ENCODE results near the gene KLHL11.
A peak's percentile ranks its signal among the peaks of the same experiment; 100 is the strongest.

The KLHL11 gene

GRCh38 chr17:41810659-41811548, 54.3 kb downstream of the KLHL11 start:
- DNase-seq = no peak
- no peaks in the 10 kb centered on the region for H3K9me3 ChIP-seq (ENCODE audit: control extremely low read depth in 1 of 5, control insufficient read depth in 4 of 5, insufficient read depth in 2 of 5, low read depth in 1 of 5, low read length in 4 of 5)
- POLR2A ChIA-PET = interaction anchor here (0.6 to 1.0 kb wide), 3 partner anchors 24 to 76 kb away, joined by 3 to 4 read pairs (median 3); partner anchors contain the start of gene JUP
- peaks cover 0 to 8% (median 0%) of the 10 kb centered on the region in 5 experiments for H3K27me3 ChIP-seq (replicated peaks in 2 of 5; ENCODE audit: control insufficient read depth in 4 of 5, insufficient read depth in 5 of 5, low read length in 4 of 5)
- peaks cover 0 to 2% (median 0%) of the 10 kb centered on the region in 4 experiments for H3K36me3 ChIP-seq (ENCODE audit: control insufficient read depth in 4 of 4, insufficient read depth in 4 of 4, low read length in 3 of 4)
- H3K4me1 ChIP-seq (ENCODE audit: control extremely low read depth in 1 of 4, control insufficient read depth in 4 of 4, insufficient read depth in 4 of 4, low read length in 3 of 4) = peaks cover 0 to 25% (median 19%) of the 10 kb centered on the region in 4 experiments
- H3K27ac ChIP-seq (ENCODE audit: insufficient read depth in 1 of 2, low read depth in 1 of 2, low read length in 2 of 2, poor library complexity in 1 of 2, severe bottlenecking in 2 of 2) = no peak overlapping the region
- CTCF ChIA-PET = interaction anchor here (0.9 to 4.8 kb wide), 15 partner anchors 9 to 104 kb away, joined by 3 to 16 read pairs (median 4); no protein-coding TSS in a partner anchor
- 36% methylated on average over 51 of the region's 58 CpGs for WGBS (ENCODE audit: insufficient coverage)
- H3K4me3 ChIP-seq (ENCODE audit: control insufficient read depth in 1 of 7, extremely low read depth in 1 of 7, insufficient read depth in 4 of 7, low read depth in 2 of 7, low read length in 6 of 7) = peak overlapping the region; percentile 46 to 86 (median 73)

- H3K27ac ChIP-seq (ENCODE audit: insufficient read depth in 1 of 2, low read depth in 1 of 2, low read length in 2 of 2, poor library complexity in 1 of 2, severe bottlenecking in 2 of 2) = no peak overlapping the region
- no peaks in the 10 kb centered on the region for H3K9me3 ChIP-seq (ENCODE audit: control extremely low read depth in 1 of 5, control insufficient read depth in 4 of 5, insufficient read depth in 2 of 5, low read depth in 1 of 5, low read length in 4 of 5)
- 99% methylated on average over 7 of the region's 8 CpGs for WGBS (ENCODE audit: insufficient coverage)
- no peak for DNase-seq
- ChIA-PET POLR2A (interaction anchor here (1.1 kb wide), 1 partner anchor 22 kb away, joined by 5 read pairs; no protein-coding TSS in a partner anchor), CTCF (interaction anchor here (0.8 to 2.0 kb wide), 4 partner anchors 8 to 70 kb away, joined by 3 to 5 read pairs (median 3); no protein-coding TSS in a partner anchor)
- H3K27me3 ChIP-seq (replicated peaks in 2 of 5; ENCODE audit: control insufficient read depth in 4 of 5, insufficient read depth in 5 of 5, low read length in 4 of 5) = peaks cover 0 to 5% (median 0%) of the 10 kb centered on the region in 5 experiments
- peaks cover 0 to 2% (median 0%) of the 10 kb centered on the region in 4 experiments for H3K36me3 ChIP-seq (ENCODE audit: control insufficient read depth in 4 of 4, insufficient read depth in 4 of 4, low read length in 3 of 4)
- H3K4me3 ChIP-seq (ENCODE audit: control insufficient read depth in 1 of 7, extremely low read depth in 1 of 7, insufficient read depth in 4 of 7, low read depth in 2 of 7, low read length in 6 of 7) = no peak overlapping the region
- peaks cover 0 to 26% (median 23%) of the 10 kb centered on the region in 4 experiments for H3K4me1 ChIP-seq (ENCODE audit: control extremely low read depth in 1 of 4, control insufficient read depth in 4 of 4, insufficient read depth in 4 of 4, low read length in 3 of 4)
Measured at GRCh38 chr17:41806685-41807445, 58.4 kb downstream of the KLHL11 start.

Data from common myeloid progenitor, CD34-positive (primary cell).